GM19324 (cell line): ENCODE results near the gene AACS.
"Not testable (repeated sequence)": the region's sequence is repeated elsewhere in the genome, so short reads cannot be mapped to it uniquely, and the experiment has no call there.

ENCODE experiments used
- ATAC-seq: cut with Tn5 transposase; IDR thresholded peaks from one replicate; pipeline ENCODE4 v1.9.1; 2021; ENCODE audit warnings: mild to moderate bottlenecking, moderate library complexity; ENCODE audit not compliant: unreplicated experiment, low FRiP score

Gene AACS

DNA sequence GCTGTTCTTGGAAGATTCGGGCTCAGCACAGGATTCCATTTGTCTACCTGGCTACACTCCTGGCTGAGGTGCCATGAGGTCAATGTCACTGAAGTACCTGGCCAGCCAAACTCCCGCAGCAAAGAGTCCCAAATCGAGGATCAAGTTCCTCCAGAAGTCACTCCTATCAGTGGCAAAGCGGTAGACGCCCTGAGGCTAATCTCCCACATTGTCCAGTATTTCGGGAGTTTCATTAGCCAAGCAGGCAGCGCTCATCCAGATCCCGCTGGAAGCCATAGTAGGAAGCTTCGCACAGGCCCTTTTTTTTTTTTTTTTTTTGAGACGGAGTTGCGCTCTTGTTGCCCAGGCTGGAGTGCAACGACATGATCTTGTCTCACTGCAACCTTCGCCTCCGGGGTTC, 8.9 kb upstream of the AACS start:
- ATAC-seq, result no peak

GRCh38 chr12:125057708-125058107, 7.5 kb upstream of the AACS start:
- no peak for ATAC-seq

- ATAC-seq, result no peak
Observed at GRCh38 chr12:125061229-125061628, 4.0 kb upstream of the AACS start.

DNA sequence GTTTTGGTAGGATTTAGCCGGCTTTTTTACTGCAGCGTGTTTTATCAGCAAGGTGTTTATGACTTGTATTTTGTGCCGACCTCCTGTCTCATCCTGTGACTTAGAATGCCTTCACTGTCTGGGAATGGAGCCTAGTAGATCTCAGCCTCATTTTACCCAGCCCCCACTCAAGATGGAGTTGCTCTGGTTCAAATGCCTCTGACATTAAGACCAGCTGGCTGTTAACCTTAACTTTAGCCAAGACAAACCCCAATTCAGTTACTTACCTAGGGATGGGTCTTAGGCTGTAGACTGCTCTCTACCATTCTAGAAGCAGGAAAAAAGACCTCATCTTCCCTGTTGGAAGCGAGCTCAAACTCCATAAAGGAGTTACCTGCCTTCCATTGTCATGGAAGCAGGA, 1.7 kb upstream of the AACS start:
- not testable (repeated sequence) for ATAC-seq

GRCh38 chr12:125064492-125064891, 743 bp upstream of the AACS start:
- ATAC-seq, result no peak

DNA sequence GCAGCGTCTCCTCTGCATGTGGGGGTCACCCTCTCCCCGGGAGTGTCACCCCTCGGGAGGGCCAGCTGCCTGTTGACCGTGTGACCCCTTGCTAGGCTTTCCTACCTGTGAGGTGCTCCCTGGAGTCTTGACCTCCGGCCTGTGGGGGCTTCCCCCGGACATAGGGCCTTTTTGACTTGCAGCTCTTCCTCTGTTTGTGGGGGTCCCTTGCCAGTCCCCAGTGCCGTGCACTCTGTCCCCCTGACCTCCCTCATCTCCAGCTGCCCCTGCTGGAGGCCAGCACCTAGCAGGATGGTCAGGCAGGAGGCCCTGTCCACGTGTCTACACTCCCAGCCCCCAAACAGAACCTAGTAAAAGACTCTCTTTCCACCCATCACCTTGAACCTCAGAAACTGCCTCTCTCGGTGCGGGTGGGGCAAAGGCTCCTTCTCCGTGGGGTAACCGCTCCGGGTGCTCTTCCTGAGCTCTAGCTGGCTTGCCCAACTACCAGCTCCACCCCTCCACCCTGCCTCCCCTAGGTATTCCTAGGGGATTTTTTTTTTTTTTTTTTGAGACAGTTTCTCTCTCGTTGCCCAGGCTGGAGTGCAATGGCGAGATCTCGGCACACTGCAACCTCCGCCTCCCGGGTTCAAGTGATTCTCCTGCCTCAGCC, 810 bp downstream of the AACS start:
- no peak for ATAC-seq

DNA sequence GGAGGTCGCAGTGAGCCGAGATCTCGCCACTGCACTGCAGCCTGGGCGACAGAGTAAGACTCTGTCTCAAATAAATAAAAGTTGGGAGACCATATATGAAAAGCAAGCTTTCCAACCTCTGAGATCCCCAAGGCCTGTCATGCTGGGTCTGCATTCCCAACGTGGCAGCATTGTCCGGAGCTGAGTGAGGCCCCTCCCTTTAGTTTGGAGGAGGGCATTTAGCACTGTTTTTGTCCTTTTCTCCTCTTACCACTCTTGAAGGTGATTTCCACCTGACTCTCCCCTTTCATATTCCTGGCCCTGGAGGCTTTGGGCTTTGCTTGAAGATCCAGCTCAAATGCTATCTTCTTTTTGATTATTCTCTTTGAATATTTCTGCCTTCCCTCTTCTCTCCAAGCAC, 3.2 kb downstream of the AACS start:
- ATAC-seq, result no peak

DNA sequence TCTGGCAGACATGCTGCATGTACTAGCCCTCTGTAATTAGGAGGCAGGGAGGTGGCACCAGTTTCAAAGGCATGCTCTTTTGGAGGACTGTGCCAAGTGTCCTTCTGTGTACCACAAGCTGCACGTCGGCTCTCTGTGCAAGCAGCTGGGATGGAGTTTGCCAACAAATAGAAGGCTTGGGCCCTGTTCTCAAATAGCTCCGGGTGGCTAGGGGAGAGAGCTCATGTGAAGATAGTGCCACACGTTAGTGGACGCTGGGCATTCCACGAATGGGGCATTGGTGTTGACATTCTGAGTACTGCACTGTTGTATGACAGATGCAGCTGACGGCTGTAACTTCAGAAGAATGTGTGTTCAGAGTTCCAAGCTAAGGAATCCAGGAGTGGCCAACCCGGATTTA, 4.4 kb downstream of the AACS start:
- ATAC-seq, result no peak

GRCh38 chr12:125070112-125070511, 4.9 kb downstream of the AACS start:
- ATAC-seq, result no peak

- no peak for ATAC-seq
Observed at GRCh38 chr12:125070661-125071390, 5.6 kb downstream of the AACS start.

GRCh38 chr12:125071456-125071855, 6.2 kb downstream of the AACS start:
- no peak for ATAC-seq

DNA sequence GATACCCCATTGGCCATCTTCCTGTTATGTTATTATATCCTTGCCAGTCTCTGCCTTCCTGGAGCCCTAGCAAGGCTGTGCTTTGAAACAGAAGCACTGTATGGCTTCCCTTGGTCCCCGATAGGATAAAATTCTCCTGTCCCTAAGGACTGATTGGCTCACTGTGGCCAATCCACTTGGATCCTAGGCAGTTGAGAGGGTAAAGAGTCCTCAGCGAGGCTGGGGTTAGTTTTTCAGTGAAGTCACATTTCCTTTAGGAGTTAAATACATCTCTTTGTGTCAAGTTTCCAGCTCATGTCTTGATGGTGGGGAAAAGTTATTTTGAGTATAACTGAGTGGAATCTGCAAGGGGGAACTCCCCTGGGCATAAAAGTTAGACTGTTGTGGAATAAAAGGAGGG, 7.3 kb downstream of the AACS start:
- ATAC-seq, result no peak

- not testable (repeated sequence) for ATAC-seq
Observed at GRCh38 chr12:125074294-125074693, 9.1 kb downstream of the AACS start.

GRCh38 chr12:125076103-125076502, 10.9 kb downstream of the AACS start:
- no peak for ATAC-seq

DNA sequence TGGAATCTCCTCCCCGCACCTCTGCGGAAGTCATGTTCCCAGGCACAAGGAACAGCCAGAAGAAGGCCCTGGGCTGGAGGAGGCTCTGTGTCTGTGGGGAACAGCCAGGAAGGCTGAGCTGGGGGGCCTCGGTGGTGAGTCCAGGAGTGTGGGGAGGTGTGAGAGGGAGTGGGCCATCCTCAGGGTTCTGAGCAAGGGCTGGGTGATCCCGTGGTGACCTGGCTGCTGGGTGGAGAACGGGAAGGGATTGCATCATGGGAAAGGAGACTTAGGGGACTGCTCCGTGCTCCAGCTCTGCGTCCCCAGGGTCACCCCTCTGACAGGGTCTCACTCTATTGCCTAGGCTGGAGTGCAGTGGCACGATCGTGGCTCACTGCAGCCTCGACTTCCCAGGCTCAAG, 13.8 kb downstream of the AACS start:
- no peak for ATAC-seq

DNA sequence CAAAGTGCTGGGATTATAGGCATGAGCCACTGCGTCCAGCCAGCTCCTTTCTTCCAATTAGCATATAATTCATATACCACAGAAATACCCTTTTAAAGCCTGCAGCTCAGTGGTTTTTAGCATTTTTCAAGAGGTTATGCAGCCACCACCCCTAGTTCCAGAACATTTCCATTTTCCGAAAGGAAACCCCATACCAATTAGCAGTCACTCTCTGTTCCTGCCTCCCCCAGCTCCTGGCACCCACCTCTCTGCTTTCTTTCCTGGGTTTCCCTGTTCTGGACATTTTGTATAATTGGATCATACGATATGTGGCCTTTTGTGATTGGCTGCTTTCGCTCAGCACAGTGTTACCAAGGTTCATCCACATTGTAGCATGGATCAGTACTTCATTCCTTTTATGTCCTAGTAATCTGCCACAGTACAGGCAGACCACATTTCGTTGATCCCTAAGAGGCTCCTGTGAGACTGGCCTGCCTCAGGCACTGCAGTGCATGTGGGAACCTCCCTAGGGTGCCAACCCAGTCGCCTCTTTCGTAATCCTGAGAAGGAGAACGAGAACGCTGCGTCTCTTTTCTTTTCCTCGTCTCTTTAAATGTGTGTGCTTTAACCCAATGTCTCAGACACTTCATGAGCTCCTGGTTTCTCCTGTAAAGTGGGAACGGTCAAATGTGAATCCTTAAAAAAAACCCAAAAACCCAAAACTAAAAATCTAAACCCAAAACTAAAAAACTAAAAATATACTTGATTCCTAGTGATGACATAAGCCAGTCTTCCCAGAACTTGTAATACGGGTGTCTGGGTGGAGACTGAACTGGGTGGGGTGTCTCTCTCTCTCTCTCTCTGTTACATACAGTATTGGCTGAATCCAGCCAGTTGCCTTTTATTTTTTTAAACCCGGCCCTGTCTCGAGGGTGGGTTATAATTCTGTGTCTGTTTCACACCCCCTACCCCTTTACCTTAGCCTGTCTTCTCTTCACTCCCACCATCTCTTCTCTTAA, 14.7 kb downstream of the AACS start:
- no peak for ATAC-seq

DNA sequence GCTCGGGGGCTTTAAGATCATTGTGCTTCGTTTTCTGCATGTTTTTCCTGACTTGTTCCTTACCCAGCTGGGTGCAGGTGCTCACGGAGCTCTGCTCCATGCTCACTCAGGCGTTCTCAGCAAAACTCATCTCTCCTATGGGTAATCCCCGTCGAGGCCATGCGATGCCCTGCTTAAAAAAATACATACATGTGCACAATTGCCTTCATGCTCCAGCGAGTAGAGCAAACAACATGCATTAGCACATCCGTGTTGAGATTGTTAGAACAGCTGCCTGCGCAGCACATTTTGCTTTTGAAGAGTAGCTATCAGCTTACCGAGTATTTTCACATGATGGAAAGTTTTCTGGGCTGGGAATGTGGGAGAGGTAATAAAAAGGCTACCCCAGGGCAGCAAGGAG, 16.2 kb downstream of the AACS start:
- no peak for ATAC-seq

- no peak for ATAC-seq
Observed at GRCh38 chr12:125083072-125083471, 17.8 kb downstream of the AACS start.

GRCh38 chr12:125088199-125088598, 23.0 kb downstream of the AACS start:
- not testable (repeated sequence) for ATAC-seq

- ATAC-seq, result no peak
Observed at GRCh38 chr12:125089083-125089482, 23.8 kb downstream of the AACS start.

- ATAC-seq, result no peak
Observed at GRCh38 chr12:125089626-125090025, 24.4 kb downstream of the AACS start.
